B cell (primary cell): Measurements from ENCODE around the gene SARM1.
"Not testable (repeated sequence)": the region's sequence is repeated elsewhere in the genome, so short reads cannot be mapped to it uniquely, and the experiment has no call there.

Source experiments
- EZH2 ChIP-seq: IDR thresholded peaks from 2 replicates; pipeline ENCODE4 v1.6.1; 2012; ENCODE audit warnings: borderline replicate concordance, low read depth, mild to moderate bottlenecking, moderate library complexity, low read length; ENCODE audit not compliant: insufficient read depth, poor library complexity, severe bottlenecking
- TF ChIP-seq, protein P1 (sequence below): fragments of 200-600 bp; IDR thresholded peaks from one replicate; pipeline ENCODE4 v1.8.0; 2022; ENCODE audit warnings: antibody characterized with exemption, mild to moderate bottlenecking

DNA sequence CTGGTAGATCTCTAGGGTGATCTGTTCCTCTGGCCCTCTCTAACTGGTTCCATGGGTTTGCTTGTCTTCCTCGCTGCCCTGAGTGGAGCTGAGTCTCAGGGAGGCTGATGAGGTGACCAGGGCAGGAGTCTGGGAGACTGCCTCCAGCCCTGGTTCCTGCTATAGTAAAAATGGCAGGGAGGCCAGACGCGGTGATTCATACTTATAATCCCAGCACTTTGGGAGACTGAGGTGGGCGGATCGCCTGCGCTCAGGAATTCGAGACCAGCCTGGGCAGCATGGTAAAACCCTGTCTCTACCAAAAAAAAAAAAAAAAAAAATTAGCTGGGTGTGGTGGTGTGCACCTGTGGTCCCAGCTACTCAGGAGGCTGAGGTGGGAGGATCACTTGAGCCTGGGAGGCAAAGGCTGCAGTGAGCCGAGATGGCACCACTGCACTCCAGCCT lies 32.7 kb upstream of the SARM1 start:
- TF ChIP-seq, protein P1, sequence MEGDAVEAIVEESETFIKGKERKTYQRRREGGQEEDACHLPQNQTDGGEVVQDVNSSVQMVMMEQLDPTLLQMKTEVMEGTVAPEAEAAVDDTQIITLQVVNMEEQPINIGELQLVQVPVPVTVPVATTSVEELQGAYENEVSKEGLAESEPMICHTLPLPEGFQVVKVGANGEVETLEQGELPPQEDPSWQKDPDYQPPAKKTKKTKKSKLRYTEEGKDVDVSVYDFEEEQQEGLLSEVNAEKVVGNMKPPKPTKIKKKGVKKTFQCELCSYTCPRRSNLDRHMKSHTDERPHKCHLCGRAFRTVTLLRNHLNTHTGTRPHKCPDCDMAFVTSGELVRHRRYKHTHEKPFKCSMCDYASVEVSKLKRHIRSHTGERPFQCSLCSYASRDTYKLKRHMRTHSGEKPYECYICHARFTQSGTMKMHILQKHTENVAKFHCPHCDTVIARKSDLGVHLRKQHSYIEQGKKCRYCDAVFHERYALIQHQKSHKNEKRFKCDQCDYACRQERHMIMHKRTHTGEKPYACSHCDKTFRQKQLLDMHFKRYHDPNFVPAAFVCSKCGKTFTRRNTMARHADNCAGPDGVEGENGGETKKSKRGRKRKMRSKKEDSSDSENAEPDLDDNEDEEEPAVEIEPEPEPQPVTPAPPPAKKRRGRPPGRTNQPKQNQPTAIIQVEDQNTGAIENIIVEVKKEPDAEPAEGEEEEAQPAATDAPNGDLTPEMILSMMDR: not testable (repeated sequence)
- TF ChIP-seq EZH2: not testable (repeated sequence)
